BLaER1 (cell line): Measurements from ENCODE around the gene PRKCZ.
"Not testable (repeated sequence)": the region's sequence is repeated elsewhere in the genome, so short reads cannot be mapped to it uniquely, and the experiment has no call there.

Experiments used
- H3K27ac ChIP-seq: shearing (Covaris generic); formaldehyde crosslinking; 2 replicates; pipeline ENCODE4 v1.8.1; 2022
- H3K27me3 ChIP-seq: shearing (Covaris generic); formaldehyde crosslinking; 2 replicates; pipeline ENCODE4 v1.8.1; 2022
- H3K36me3 ChIP-seq: shearing (Covaris generic); formaldehyde crosslinking; 2 replicates; pipeline ENCODE4 v1.8.1; 2022
- H3K4me1 ChIP-seq: shearing (Covaris generic); formaldehyde crosslinking; 2 replicates; pipeline ENCODE4 v1.8.1; 2022
- H3K4me2 ChIP-seq: shearing (Covaris generic); formaldehyde crosslinking; 2 replicates; pipeline ENCODE4 v1.8.1; 2022
- H3K4me3 ChIP-seq: shearing (Covaris generic); formaldehyde crosslinking; 2 replicates; pipeline ENCODE4 v1.8.1; 2022
- H3K9ac ChIP-seq: shearing (Covaris generic); formaldehyde crosslinking; 2 replicates; pipeline ENCODE4 v1.8.1; 2022
- H3K9me3 ChIP-seq: shearing (Covaris generic); formaldehyde crosslinking; 2 replicates; pipeline ENCODE4 v1.8.1; 2022
- H4K20me1 ChIP-seq: shearing (Covaris generic); formaldehyde crosslinking; 2 replicates; pipeline ENCODE4 v1.8.1; 2022
- Cebpa-rat ChIP-seq: shearing (Covaris generic); IDR thresholded peaks from 2 replicates; pipeline ENCODE4 v1.8.1; 2022

Gene PRKCZ

DNA sequence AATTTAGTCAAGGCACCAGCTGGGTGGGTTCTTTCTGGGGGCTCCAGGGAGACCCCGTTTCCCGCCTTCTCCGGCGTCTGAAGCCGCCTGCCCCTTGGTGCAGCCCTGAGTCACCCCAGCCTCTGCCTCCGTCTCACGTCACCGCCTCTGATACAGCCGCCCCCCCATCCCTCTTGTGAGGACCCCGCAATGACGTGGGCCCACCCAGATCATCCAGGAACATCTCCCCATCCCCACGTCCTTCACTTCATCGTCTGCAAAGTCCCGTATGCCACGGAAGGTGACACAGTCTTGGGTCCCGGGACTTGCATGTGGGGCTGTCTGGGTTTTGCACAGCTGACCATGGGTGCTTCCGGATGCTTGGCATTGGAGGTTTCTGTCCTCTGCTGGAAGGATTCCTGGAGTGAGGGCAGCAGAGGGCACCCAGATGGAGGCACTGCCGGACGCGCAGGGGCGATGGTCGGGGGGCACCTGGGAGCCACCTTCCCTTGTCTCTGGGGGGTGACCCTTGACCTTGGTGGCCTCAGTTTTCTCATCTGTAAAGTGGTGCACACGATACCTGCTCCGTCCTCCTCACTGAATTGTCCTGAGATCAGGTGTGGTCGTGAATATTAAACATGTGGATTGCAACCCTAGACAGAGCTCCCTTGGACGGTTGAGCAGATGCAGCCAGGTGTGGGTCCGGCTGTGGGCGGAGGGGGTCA, 58.8 kb downstream of the PRKCZ start:
- peaks cover 25% of the 10 kb centered on the region for H3K36me3 ChIP-seq
- H3K4me2 ChIP-seq = peak overlapping the region; percentile 90
- H3K4me1 ChIP-seq = peaks cover 99% of the 10 kb centered on the region
- no peaks in the 10 kb centered on the region for H3K9me3 ChIP-seq
- H3K27me3 ChIP-seq = no peaks in the 10 kb centered on the region; the same call in 1 of the 2 replicates
- no peak overlapping the region for H3K4me3 ChIP-seq
- H3K9ac ChIP-seq = no peak overlapping the region
- H3K27ac ChIP-seq = no peak overlapping the region
- peaks cover 100% of the 10 kb centered on the region for H4K20me1 ChIP-seq
- TF ChIP-seq Cebpa-rat = no peak

DNA sequence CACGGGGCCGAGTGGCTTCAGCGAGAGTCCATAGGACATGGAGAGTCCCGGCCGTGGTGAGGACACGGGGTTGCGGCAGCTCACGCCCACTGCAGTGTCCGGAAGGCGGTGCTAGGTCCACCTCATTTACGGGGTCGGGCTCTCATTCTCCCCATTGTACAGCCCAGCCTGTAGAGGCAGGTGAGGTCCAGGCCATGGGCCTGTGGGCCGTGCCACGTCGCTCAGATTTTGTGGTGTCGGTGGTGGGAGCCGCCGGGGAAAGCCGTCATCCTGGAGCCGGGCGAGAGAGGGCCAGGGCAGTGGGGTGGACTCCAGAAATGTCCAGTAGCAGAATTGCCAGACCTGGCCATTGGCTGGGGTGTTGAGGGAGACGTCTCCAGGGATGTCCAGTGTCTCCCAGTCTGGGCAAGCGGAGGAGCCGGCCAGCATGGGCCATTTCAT, 59.4 kb downstream of the PRKCZ start:
- Histone ChIP-seq H3K9me3 (no peaks in the 10 kb centered on the region), H3K36me3 (peaks cover 25% of the 10 kb centered on the region), H3K9ac (no peak overlapping the region), H3K27ac (no peak overlapping the region), H4K20me1 (peaks cover 100% of the 10 kb centered on the region), H3K4me1 (peaks cover 99% of the 10 kb centered on the region), H3K4me3 (no peak overlapping the region), H3K4me2 (peak overlapping the region; percentile 90), H3K27me3 (peaks cover 3% of the 10 kb centered on the region; the same call in 1 of the 2 replicates)
- TF ChIP-seq Cebpa-rat = no peak

GRCh38 chr1:2110191-2110737, 60.1 kb downstream of the PRKCZ start:
- no peak for TF ChIP-seq Cebpa-rat
- Histone ChIP-seq H3K9ac (no peak overlapping the region), H3K27me3 (peaks cover 9% of the 10 kb centered on the region; the same call in 1 of the 2 replicates), H3K4me1 (peaks cover 99% of the 10 kb centered on the region), H3K36me3 (peaks cover 25% of the 10 kb centered on the region), H3K27ac (0 out of 2 replicates have a peak overlapping the region, but pooled peaks have one; percentile 35), H3K4me2 (peak overlapping the region; percentile 91), H3K4me3 (no peak overlapping the region), H3K9me3 (no peaks in the 10 kb centered on the region), H4K20me1 (peaks cover 100% of the 10 kb centered on the region)

DNA sequence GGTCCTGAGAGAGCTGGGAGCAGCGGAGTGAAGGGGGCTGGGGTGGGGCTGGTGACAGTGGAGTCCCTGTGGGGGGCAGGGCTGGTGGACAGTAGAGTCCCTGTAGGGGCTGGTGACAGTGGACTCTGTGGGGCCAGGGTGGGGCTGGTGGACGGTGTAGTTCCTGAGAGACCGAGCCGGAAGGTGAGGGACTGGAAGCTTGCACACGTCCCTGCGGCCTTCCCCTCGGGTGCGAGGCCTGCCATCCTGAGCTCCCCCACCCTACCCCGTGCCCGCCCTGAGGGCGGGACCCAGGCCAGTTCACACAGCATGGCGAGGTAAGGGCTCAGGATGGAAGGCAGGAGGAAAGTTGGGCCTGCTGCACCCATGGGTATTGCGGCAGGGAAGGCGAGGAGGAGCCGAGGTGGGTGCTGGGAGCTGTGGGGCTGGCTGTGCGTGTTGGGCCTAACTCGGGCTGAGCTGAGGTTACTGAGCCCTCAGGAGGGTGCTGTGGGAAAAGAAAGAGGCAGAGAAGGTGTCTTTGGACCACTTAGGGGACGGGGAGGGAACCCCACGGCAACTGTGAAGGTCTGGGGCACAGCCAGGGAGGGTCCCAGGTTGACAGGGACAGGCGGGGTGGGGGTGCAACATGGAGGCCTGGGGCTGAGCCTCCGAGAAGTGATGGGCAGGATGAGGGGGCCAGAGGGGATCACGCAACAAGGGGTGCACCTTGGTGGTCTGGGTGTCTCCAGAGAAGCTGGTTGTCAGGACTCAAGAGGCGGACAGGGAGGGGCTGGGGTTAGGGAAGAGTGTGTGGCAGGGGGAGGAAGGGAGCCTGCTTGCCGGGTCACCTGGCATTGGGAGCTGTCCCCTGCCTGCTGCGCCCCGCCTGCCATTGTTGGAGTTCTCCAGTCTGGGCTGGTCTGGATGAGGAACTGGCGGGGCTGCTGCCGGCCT, 60.8 kb downstream of the PRKCZ start:
- Histone ChIP-seq H3K4me3 (peak overlapping the region; percentile 6; the same call in 1 of the 2 replicates), H3K4me1 (peaks cover 99% of the 10 kb centered on the region)

GRCh38 chr1:2111674-2112035, 61.4 kb downstream of the PRKCZ start:
- peaks cover 31% of the 10 kb centered on the region for H3K36me3 ChIP-seq
- peak overlapping the region; percentile 74 for H3K27ac ChIP-seq
- H3K4me1 ChIP-seq = peaks cover 96% of the 10 kb centered on the region
- no peak for TF ChIP-seq Cebpa-rat
- peak overlapping the region; percentile 68 for H3K9ac ChIP-seq
- peaks cover 22% of the 10 kb centered on the region for H3K27me3 ChIP-seq
- peak overlapping the region; percentile 91 for H3K4me2 ChIP-seq
- H3K9me3 ChIP-seq = no peaks in the 10 kb centered on the region
- H4K20me1 ChIP-seq = peaks cover 100% of the 10 kb centered on the region
- H3K4me3 ChIP-seq = peak overlapping the region; percentile 6; the same call in 1 of the 2 replicates

More for the DNA sequence above, 60.8 kb downstream of the PRKCZ start:
- H3K36me3 ChIP-seq = peaks cover 32% of the 10 kb centered on the region
- H3K27me3 ChIP-seq = peaks cover 17% of the 10 kb centered on the region
- H4K20me1 ChIP-seq = peaks cover 100% of the 10 kb centered on the region
- peak overlapping the region; percentile 91 for H3K4me2 ChIP-seq
- H3K27ac ChIP-seq = peak overlapping the region; percentile 74
- no peaks in the 10 kb centered on the region for H3K9me3 ChIP-seq
- TF ChIP-seq Cebpa-rat = no peak
- peak overlapping the region; percentile 68 for H3K9ac ChIP-seq

DNA sequence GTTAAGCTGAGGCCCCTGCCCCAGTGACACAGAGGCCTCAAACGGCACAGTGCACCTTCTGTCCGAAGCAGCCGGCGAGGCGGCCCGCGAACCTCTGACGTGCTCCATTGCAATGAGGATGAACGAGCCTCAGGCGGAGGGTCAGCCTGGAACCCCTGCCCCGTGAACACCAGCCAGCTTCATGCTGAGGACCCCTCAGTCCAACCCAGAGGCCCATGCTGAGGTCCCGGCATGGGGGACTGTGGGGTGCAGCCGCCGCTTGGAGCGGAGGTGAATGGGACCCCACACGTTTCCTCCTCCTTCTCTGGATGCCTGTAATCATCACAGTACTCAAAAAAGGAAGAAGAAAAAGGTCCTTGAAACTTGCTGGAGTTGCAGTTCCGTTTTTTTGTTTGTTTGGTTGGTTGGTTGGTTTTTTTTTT, 62.1 kb downstream of the PRKCZ start:
- Histone ChIP-seq H3K4me2 (peak overlapping the region; percentile 91), H3K9me3 (no peaks in the 10 kb centered on the region), H3K27ac (peak overlapping the region; percentile 74), H3K9ac (peak overlapping the region; percentile 68), H3K4me1 (peaks cover 90% of the 10 kb centered on the region), H3K27me3 (peaks cover 22% of the 10 kb centered on the region), H4K20me1 (peaks cover 100% of the 10 kb centered on the region), H3K4me3 (peak overlapping the region; percentile 36), H3K36me3 (peaks cover 30% of the 10 kb centered on the region; the same call in 1 of the 2 replicates)
- no peak for TF ChIP-seq Cebpa-rat

GRCh38 chr1:2113620-2114135, 63.5 kb downstream of the PRKCZ start:
- Histone ChIP-seq H3K27me3 (peaks cover 22% of the 10 kb centered on the region), H3K4me3 (no peak overlapping the region), H4K20me1 (peaks cover 98% of the 10 kb centered on the region), H3K4me2 (peak overlapping the region; percentile 91), H3K9me3 (peaks cover 13% of the 10 kb centered on the region), H3K27ac (no peak overlapping the region; the same call in 1 of the 2 replicates), H3K9ac (0 out of 2 replicates have a peak overlapping the region, but pooled peaks have one; percentile 19), H3K36me3 (peaks cover 27% of the 10 kb centered on the region; the same call in 1 of the 2 replicates), H3K4me1 (peaks cover 76% of the 10 kb centered on the region)
- no peak for TF ChIP-seq Cebpa-rat

GRCh38 chr1:2114635-2115007, 64.4 kb downstream of the PRKCZ start:
- Histone ChIP-seq H3K9me3 (peaks cover 23% of the 10 kb centered on the region), H3K27me3 (peaks cover 22% of the 10 kb centered on the region), H3K27ac (0 out of 2 replicates have a peak overlapping the region, but pooled peaks have one; percentile 14), H3K36me3 (peaks cover 24% of the 10 kb centered on the region; the same call in 1 of the 2 replicates), H3K4me2 (peak overlapping the region; percentile 86), H4K20me1 (peaks cover 98% of the 10 kb centered on the region), H3K4me1 (peaks cover 67% of the 10 kb centered on the region), H3K4me3 (0 out of 2 replicates have a peak overlapping the region, but pooled peaks have one; percentile 0)
- H3K9ac ChIP-seq = not testable (repeated sequence)
